Left ventricle myocardium inferior (tissue), 1 donor: ENCODE data around the gene GPC6. TPM values are rescaled to one million over a fixed set of nuclear protein-coding genes. Genes with fewer than 3 reads are reported as not detected.

Experiments
- DNase-seq: peaks from one replicate; pipeline ENCODE4 v3.0.0-alpha.2; 2020
- H3K27ac ChIP-seq: fragments of 200-600 bp; replicated peaks from 2 replicates; pipeline ENCODE4 v1.8.0; 2021
- H3K27me3 ChIP-seq: fragments of 200-600 bp; 2 replicates; pipeline ENCODE4 v1.8.0; 2021; ENCODE audit warnings: low read depth
- H3K36me3 ChIP-seq: fragments of 200-600 bp; 2 replicates; pipeline ENCODE4 v1.8.0; 2021
- H3K4me1 ChIP-seq: fragments of 200-600 bp; 2 replicates; pipeline ENCODE4 v1.8.0; 2021
- H3K4me3 ChIP-seq: fragments of 200-600 bp; 2 replicates; pipeline ENCODE4 v1.8.0; 2021; ENCODE audit warnings: mild to moderate bottlenecking, moderate library complexity
- H3K9me3 ChIP-seq: fragments of 200-600 bp; replicated peaks from 2 replicates; pipeline ENCODE4 v1.8.0; 2021
- CTCF ChIP-seq: fragments of 200-600 bp; IDR thresholded peaks from 2 replicates; pipeline ENCODE4 v1.8.0; 2021; ENCODE audit warnings: antibody characterized with exemption, mild to moderate bottlenecking, borderline replicate concordance
- intact Hi-C: fragments of 100-400 bp; cut with micrococcal nuclease; formaldehyde crosslinking; loops from one replicate; pipeline ENCODE4 v1.11.0; 2022
- total RNA-seq: library from RNA; stranded (reverse); fragmentation: NEBNext Ultra II Directional; extraction: Animal tissue kit (Norgen Biotek cat#: 25700); gene quantifications from one replicate; pipeline ENCODE4 v1.2.1, GENCODE V29; 2021
- donor health status: DM: no; HTN: yes; CAD: no; lungs with severe emphysema.

GPC6 gene
- total RNA-seq, 1 donor from 2014 or later = 1.8 TPM

- no peak overlapping the region for H3K4me3 ChIP-seq
- no peaks in the 10 kb centered on the region for H3K36me3 ChIP-seq
- no peaks in the 10 kb centered on the region for H3K9me3 ChIP-seq
- H3K27me3 ChIP-seq = no peaks in the 10 kb centered on the region
- no peak for TF ChIP-seq CTCF
- no peak for DNase-seq
- H3K27ac ChIP-seq = no peak overlapping the region
- H3K4me1 ChIP-seq = no peaks in the 10 kb centered on the region
- intact Hi-C loops = no loop called here
Observed at GRCh38 chr13:94291631-94292322, 1065.2 kb downstream of the GPC6 start.

GRCh38 chr13:94292323-94292640 is 1065.7 kb downstream of the GPC6 start:
- TF ChIP-seq CTCF = no peak
- no peak overlapping the region for H3K4me3 ChIP-seq
- no peak for DNase-seq
- no peaks in the 10 kb centered on the region for H3K9me3 ChIP-seq
- H3K36me3 ChIP-seq = no peaks in the 10 kb centered on the region
- H3K27me3 ChIP-seq = no peaks in the 10 kb centered on the region
- H3K4me1 ChIP-seq = no peaks in the 10 kb centered on the region
- intact Hi-C loops = no loop called here
- no peak overlapping the region for H3K27ac ChIP-seq

- Histone ChIP-seq H3K27me3 (no peaks in the 10 kb centered on the region), H3K9me3 (no peaks in the 10 kb centered on the region), H3K36me3 (no peaks in the 10 kb centered on the region), H3K4me3 (no peak overlapping the region), H3K27ac (no peak overlapping the region), H3K4me1 (no peaks in the 10 kb centered on the region)
- no peak for TF ChIP-seq CTCF
- DNase-seq = no peak
- intact Hi-C loops = no loop called here
Observed at GRCh38 chr13:94296471-94296870, 1069.9 kb downstream of the GPC6 start.

- Histone ChIP-seq H3K4me3 (no peak overlapping the region), H3K36me3 (no peaks in the 10 kb centered on the region), H3K9me3 (no peaks in the 10 kb centered on the region), H3K27me3 (no peaks in the 10 kb centered on the region), H3K4me1 (no peaks in the 10 kb centered on the region), H3K27ac (no peak overlapping the region)
- intact Hi-C loops = no loop called here
- no peak for TF ChIP-seq CTCF
- no peak for DNase-seq
Observed at GRCh38 chr13:94298346-94298745, 1071.7 kb downstream of the GPC6 start.

- no peak for DNase-seq
- Histone ChIP-seq H3K9me3 (no peaks in the 10 kb centered on the region), H3K36me3 (no peaks in the 10 kb centered on the region), H3K4me1 (peaks cover 6% of the 10 kb centered on the region), H3K27me3 (no peaks in the 10 kb centered on the region), H3K4me3 (no peak overlapping the region), H3K27ac (no peak overlapping the region)
- TF ChIP-seq CTCF = no peak
- intact Hi-C loops = no loop called here
Observed at GRCh38 chr13:94300401-94300800, 1073.8 kb downstream of the GPC6 start.
